Chondrocyte (in vitro differentiated cells): Measurements from ENCODE around the gene OR13J1. TPM values are rescaled to one million over a fixed set of nuclear protein-coding genes. Genes with fewer than 3 reads are reported as not detected.

Experiments
- DNase-seq: peaks from one replicate; pipeline ENCODE4 v3.0.0; 2021; ENCODE audit warnings: mixed read lengths, low spot score
- H3K27ac Mint-ChIP-seq: one replicate; pipeline ENCODE4 v1.8.0; 2021; ENCODE audit warnings: mild to moderate bottlenecking, moderate library complexity, mixed read lengths; ENCODE audit not compliant: unreplicated experiment
- H3K27me3 Mint-ChIP-seq: 2 replicates; pipeline ENCODE4 v1.8.0; 2021; ENCODE audit warnings: low read depth, mixed read lengths
- H3K36me3 Mint-ChIP-seq: 2 replicates; pipeline ENCODE4 v1.8.0; 2021; ENCODE audit warnings: low read depth, mixed read lengths
- H3K4me1 Mint-ChIP-seq: 2 replicates; pipeline ENCODE4 v1.8.0; 2021; ENCODE audit warnings: low read depth, mild to moderate bottlenecking, mixed read lengths
- H3K4me3 Mint-ChIP-seq: one replicate; pipeline ENCODE4 v1.8.0; 2021; ENCODE audit warnings: mild to moderate bottlenecking, moderate library complexity, mixed read lengths; ENCODE audit not compliant: unreplicated experiment
- H3K9me3 Mint-ChIP-seq: 2 replicates; pipeline ENCODE4 v1.8.0; 2021; ENCODE audit warnings: low read depth, mixed read lengths
- total RNA-seq: library from RNA; stranded (reverse); gene quantifications from 3 replicates; pipeline ENCODE4 v1.2.1, GENCODE V29; 2021
- TF ChIP-seq, protein P1 (sequence below): fragments of 200-600 bp; sonication (generic); IDR thresholded peaks from 2 replicates; pipeline ENCODE4 v1.5.0; 2021; ENCODE audit warnings: antibody characterized with exemption, mild to moderate bottlenecking, moderate library complexity

OR13J1 gene
- total RNA-seq, 1 donor from 2014 or later = not detected

GRCh38 chr9:35822926-35823325 lies 47.3 kb downstream of the OR13J1 start:
- no peak for DNase-seq
- no peak overlapping the region for H3K4me3 Mint-ChIP-seq
- peaks cover 8% of the 10 kb centered on the region for H3K4me1 Mint-ChIP-seq
- H3K9me3 Mint-ChIP-seq = no peaks in the 10 kb centered on the region
- no peaks in the 10 kb centered on the region for H3K27me3 Mint-ChIP-seq
- H3K27ac Mint-ChIP-seq = no peak overlapping the region
- TF ChIP-seq, protein P1, sequence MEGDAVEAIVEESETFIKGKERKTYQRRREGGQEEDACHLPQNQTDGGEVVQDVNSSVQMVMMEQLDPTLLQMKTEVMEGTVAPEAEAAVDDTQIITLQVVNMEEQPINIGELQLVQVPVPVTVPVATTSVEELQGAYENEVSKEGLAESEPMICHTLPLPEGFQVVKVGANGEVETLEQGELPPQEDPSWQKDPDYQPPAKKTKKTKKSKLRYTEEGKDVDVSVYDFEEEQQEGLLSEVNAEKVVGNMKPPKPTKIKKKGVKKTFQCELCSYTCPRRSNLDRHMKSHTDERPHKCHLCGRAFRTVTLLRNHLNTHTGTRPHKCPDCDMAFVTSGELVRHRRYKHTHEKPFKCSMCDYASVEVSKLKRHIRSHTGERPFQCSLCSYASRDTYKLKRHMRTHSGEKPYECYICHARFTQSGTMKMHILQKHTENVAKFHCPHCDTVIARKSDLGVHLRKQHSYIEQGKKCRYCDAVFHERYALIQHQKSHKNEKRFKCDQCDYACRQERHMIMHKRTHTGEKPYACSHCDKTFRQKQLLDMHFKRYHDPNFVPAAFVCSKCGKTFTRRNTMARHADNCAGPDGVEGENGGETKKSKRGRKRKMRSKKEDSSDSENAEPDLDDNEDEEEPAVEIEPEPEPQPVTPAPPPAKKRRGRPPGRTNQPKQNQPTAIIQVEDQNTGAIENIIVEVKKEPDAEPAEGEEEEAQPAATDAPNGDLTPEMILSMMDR = no peak
- H3K36me3 Mint-ChIP-seq = no peaks in the 10 kb centered on the region

- no peaks in the 10 kb centered on the region for H3K9me3 Mint-ChIP-seq
- DNase-seq = no peak
- H3K27me3 Mint-ChIP-seq = no peaks in the 10 kb centered on the region
- peaks cover 6% of the 10 kb centered on the region for H3K4me1 Mint-ChIP-seq
- TF ChIP-seq, protein P1 = no peak
- no peaks in the 10 kb centered on the region for H3K36me3 Mint-ChIP-seq
- no peak overlapping the region for H3K4me3 Mint-ChIP-seq
- H3K27ac Mint-ChIP-seq = no peak overlapping the region
Measured at GRCh38 chr9:35820076-35820475, 50.1 kb downstream of the OR13J1 start.

Other genes starting within 250 kb of the OR13J1 start
- gene SIT1, start 219.5 kb downstream of the OR13J1 start, total RNA-seq = not detected in 3 replicates
- 11,782 to 13,339 TPM (median 12,386 TPM) in 3 replicates for gene RMRP, start 212.4 kb downstream of the OR13J1 start, total RNA-seq
- 31.1 to 55.2 TPM (median 52.2 TPM) in 3 replicates for gene CCDC107, start 212.1 kb downstream of the OR13J1 start, total RNA-seq
- 0.79 to 2.3 TPM (median 0.85 TPM) in 3 replicates for gene ARHGEF39, start 205.2 kb downstream of the OR13J1 start, total RNA-seq
- gene CA9, start 196.5 kb downstream of the OR13J1 start, total RNA-seq = 2.9 to 3.6 TPM in 2 of 3 replicates, not detected in the other
- 498 to 2,023 TPM (median 2,016 TPM) in 3 replicates for gene TPM2, start 180.5 kb downstream of the OR13J1 start, total RNA-seq
- 490 to 684 TPM (median 655 TPM) in 3 replicates for gene TLN1, start 138.2 kb downstream of the OR13J1 start, total RNA-seq
- 55.5 to 63.4 TPM (median 56.7 TPM) in 3 replicates for gene CREB3, start 137.7 kb downstream of the OR13J1 start, total RNA-seq
- 50.9 to 52.1 TPM (median 51.6 TPM) in 3 replicates for gene GBA2, start 121.2 kb downstream of the OR13J1 start, total RNA-seq
- 27.7 to 28.6 TPM (median 27.9 TPM) in 3 replicates for gene RGP1, start 121.1 kb downstream of the OR13J1 start, total RNA-seq
- not detected in 3 replicates for gene MSMP, start 116.1 kb downstream of the OR13J1 start, total RNA-seq
- 38.3 to 46.2 TPM (median 40.2 TPM) in 3 replicates for gene NPR2, start 78.8 kb downstream of the OR13J1 start, total RNA-seq
- 0.30 to 3.3 TPM (median 0.82 TPM) in 3 replicates for gene SPAG8, start 58.1 kb downstream of the OR13J1 start, total RNA-seq
- 30.3 to 32.8 TPM (median 32.0 TPM) in 3 replicates for gene HINT2, start 55.4 kb downstream of the OR13J1 start, total RNA-seq
- not detected in 3 replicates for gene FAM221B, start 41.7 kb downstream of the OR13J1 start, total RNA-seq
- gene TMEM8B, start 41.2 kb downstream of the OR13J1 start, total RNA-seq = 17.4 to 18.2 TPM (median 18.1 TPM) in 3 replicates
- gene HRCT1, start 35.8 kb upstream of the OR13J1 start, total RNA-seq = 7.2 to 16.6 TPM (median 7.8 TPM) in 3 replicates
- gene SPAAR, start 39.1 kb upstream of the OR13J1 start, total RNA-seq = 0.70 to 1.3 TPM (median 0.77 TPM) in 3 replicates
- gene OR2S2, start 87.8 kb upstream of the OR13J1 start, total RNA-seq = not detected in 3 replicates
- 33.5 to 66.6 TPM (median 33.5 TPM) in 3 replicates for gene RECK, start 166.5 kb upstream of the OR13J1 start, total RNA-seq